ENCODE results near the gene CA4. TPM values are rescaled to one million over a fixed set of nuclear protein-coding genes. Genes with fewer than 3 reads are reported as not detected.
"Not testable (repeated sequence)": the region's sequence is repeated elsewhere in the genome, so short reads cannot be mapped to it uniquely, and the experiment has no call there.

Gene CA4
- total RNA-seq, 3 donors from 2014 or later, result 177 to 725 (median 673) TPM

GRCh38 chr17:60106340-60107059 lies 43.3 kb upstream of the CA4 start:
- no peak for TF ChIP-seq CTCF (IDR thresholded peaks at IDR 0.05)
- no peak for ATAC-seq
- no peaks in the 10 kb centered on the region for H3K9me3 ChIP-seq
- no peaks in the 10 kb centered on the region for H3K4me1 ChIP-seq (ENCODE audit: low read depth)
- intact Hi-C loops (cut with DNase I, micrococcal nuclease), result no loop called here
- no peaks in the 10 kb centered on the region for H3K36me3 ChIP-seq (ENCODE audit: low read depth)
- DNase-seq, result no peak
- H3K4me3 ChIP-seq, result no peak overlapping the region

- no peaks in the 10 kb centered on the region for H3K9me3 ChIP-seq
- TF ChIP-seq CTCF (IDR thresholded peaks at IDR 0.05), result no peak
- no peak overlapping the region for H3K4me3 ChIP-seq
- ATAC-seq (no peak), DNase-seq (no peak)
- H3K4me1 ChIP-seq (ENCODE audit: low read depth), result no peaks in the 10 kb centered on the region
- intact Hi-C loops (cut with DNase I, micrococcal nuclease), result no loop called here
- no peaks in the 10 kb centered on the region for H3K36me3 ChIP-seq (ENCODE audit: low read depth)
Measured at GRCh38 chr17:60107526-60108257, 42.1 kb upstream of the CA4 start.

GRCh38 chr17:60108309-60108708 lies 41.5 kb upstream of the CA4 start:
- H3K9me3 ChIP-seq; H3K36me3 ChIP-seq (ENCODE audit: low read depth); intact Hi-C loops (cut with DNase I, micrococcal nuclease); H3K4me1 ChIP-seq (ENCODE audit: low read depth); DNase-seq; H3K4me3 ChIP-seq; ATAC-seq: not testable (repeated sequence)

GRCh38 chr17:60108712-60109111 lies 41.1 kb upstream of the CA4 start:
- H3K4me1 ChIP-seq (ENCODE audit: low read depth), result no peaks in the 10 kb centered on the region
- H3K36me3 ChIP-seq (ENCODE audit: low read depth), result no peaks in the 10 kb centered on the region
- ATAC-seq (no peak), DNase-seq (no peak)
- H3K4me3 ChIP-seq, result no peak overlapping the region
- intact Hi-C loops (cut with DNase I, micrococcal nuclease), result no loop called here
- H3K9me3 ChIP-seq, result no peaks in the 10 kb centered on the region
- TF ChIP-seq CTCF (IDR thresholded peaks at IDR 0.05), result no peak

GRCh38 chr17:60109161-60109560 lies 40.6 kb upstream of the CA4 start:
- no peak for ATAC-seq
- no peak for TF ChIP-seq CTCF (IDR thresholded peaks at IDR 0.05)
- intact Hi-C loops (cut with DNase I, micrococcal nuclease), result no loop called here

GRCh38 chr17:60110586-60110985 lies 39.2 kb upstream of the CA4 start:
- no peaks in the 10 kb centered on the region for H3K4me1 ChIP-seq (ENCODE audit: low read depth)
- no peak overlapping the region for H3K4me3 ChIP-seq
- H3K36me3 ChIP-seq (ENCODE audit: low read depth), result no peaks in the 10 kb centered on the region
- TF ChIP-seq CTCF (IDR thresholded peaks at IDR 0.05), result no peak
- no peaks in the 10 kb centered on the region for H3K9me3 ChIP-seq
- ATAC-seq, result no peak
- intact Hi-C loops (cut with DNase I, micrococcal nuclease), result no loop called here
- no peak for DNase-seq

More at GRCh38 chr17:60109161-60109560, 40.6 kb upstream of the CA4 start:
- Histone ChIP-seq H3K36me3 (ENCODE audit: low read depth) (no peaks in the 10 kb centered on the region), H3K4me1 (ENCODE audit: low read depth) (no peaks in the 10 kb centered on the region), H3K4me3 (no peak overlapping the region), H3K9me3 (no peaks in the 10 kb centered on the region)
- DNase-seq, result no peak

GRCh38 chr17:60111661-60112060 lies 38.1 kb upstream of the CA4 start:
- H3K4me1 ChIP-seq (ENCODE audit: low read depth); intact Hi-C loops (cut with DNase I, micrococcal nuclease); H3K9me3 ChIP-seq; H3K36me3 ChIP-seq (ENCODE audit: low read depth); H3K4me3 ChIP-seq; DNase-seq: not testable (repeated sequence)
- ATAC-seq, result peak; percentile 82

- DNase-seq; H3K36me3 ChIP-seq (ENCODE audit: low read depth); H3K4me1 ChIP-seq (ENCODE audit: low read depth); intact Hi-C loops (cut with DNase I, micrococcal nuclease); ATAC-seq; H3K9me3 ChIP-seq; H3K4me3 ChIP-seq: not testable (repeated sequence)
Measured at GRCh38 chr17:60115364-60115763, 34.4 kb upstream of the CA4 start.

- H3K9me3 ChIP-seq; intact Hi-C loops (cut with DNase I, micrococcal nuclease); DNase-seq; H3K4me1 ChIP-seq (ENCODE audit: low read depth); H3K36me3 ChIP-seq (ENCODE audit: low read depth); H3K4me3 ChIP-seq; ATAC-seq: not testable (repeated sequence)
Measured at GRCh38 chr17:60116196-60116595, 33.6 kb upstream of the CA4 start.
